Measurements from ENCODE around the gene PRDM11. TPM values are rescaled to one million over a fixed set of nuclear protein-coding genes. Genes with fewer than 3 reads are reported as not detected.

The PRDM11 gene
- total and polyA plus RNA-seq, 2 of the 4 experiments (the other 2 are of a cell fraction) = 2.2 to 2.7 TPM

- Histone ChIP-seq H3K14ac (replicated peaks; ENCODE audit: low read depth, low read length) (no peak overlapping the region), H3K4ac (ENCODE audit: low read depth, low read length) (no peak overlapping the region), H3K23ac (ENCODE audit: low read depth, low read length) (no peak overlapping the region), H4K8ac (ENCODE audit: low read depth in 2 of 2, low read length in 2 of 2) (no peak overlapping the region), H4K20me1 (ENCODE audit: insufficient read depth, low read length) (no peaks in the 10 kb centered on the region), H2BK15ac (ENCODE audit: low read depth, low read length) (no peak overlapping the region), H3K4me2 (ENCODE audit: low read depth, low read length) (no peak overlapping the region), H3K18ac (ENCODE audit: low read depth, low read length) (no peak overlapping the region), H4K91ac (ENCODE audit: insufficient read depth, low read depth, low read length) (no peak overlapping the region), H3K36me3 (ENCODE audit: control insufficient read depth, insufficient read depth, low read length) (no peaks in the 10 kb centered on the region), H2AK9ac (replicated peaks; ENCODE audit: low read depth, low read length, poor library complexity) (no peak overlapping the region), H2AK5ac (ENCODE audit: low read depth, low read length) (no peak overlapping the region), H3K56ac (ENCODE audit: extremely low read depth, insufficient read depth, low read length) (no peak overlapping the region), H3K9ac (ENCODE audit: low read depth, low read length) (no peak overlapping the region), H2BK20ac (ENCODE audit: low read depth, low read length) (no peak overlapping the region), H3K79me1 (ENCODE audit: low read depth in 1 of 2, low read length in 2 of 2) (no peaks in the 10 kb centered on the region), H3K9me3 (ENCODE audit: control insufficient read depth, insufficient read depth, low read length) (no peaks in the 10 kb centered on the region), H4K5ac (ENCODE audit: low read depth, low read length) (no peak overlapping the region), H3K4me3 (ENCODE audit: insufficient read depth, low read depth, low read length) (no peak overlapping the region), H2AFZ (replicated peaks; ENCODE audit: low read length, poor library complexity) (no peak overlapping the region), H2BK5ac (ENCODE audit: low read depth, low read length, poor library complexity, severe bottlenecking) (no peak overlapping the region), H3K4me1 (ENCODE audit: control insufficient read depth, insufficient read depth, low read length) (no peaks in the 10 kb centered on the region), H3K27me3 (ENCODE audit: control insufficient read depth, insufficient read depth, low read length) (peaks cover 20% of the 10 kb centered on the region), H2BK120ac (ENCODE audit: low read depth, low read length) (no peak overlapping the region), H3K9me1 (ENCODE audit: insufficient read depth, low read length) (no peaks in the 10 kb centered on the region), H3K27ac (ENCODE audit: insufficient read depth, low read length) (no peak overlapping the region)
- intact Hi-C loops (cut with micrococcal nuclease) (no loop called here), dilution Hi-C loops (cut with HindIII; ENCODE audit: low sequenced_read_pairs, unreplicated experiment) (no loop called here), in situ Hi-C loops (cut with MboI; ENCODE audit: low sequenced_read_pairs) (no loop called here)
- ATAC-seq (ENCODE audit: low read depth) = no peak
- CTCF ChIA-PET = no interaction called here
- TF ChIP-seq CTCF (conservative IDR thresholded peaks at IDR 0.05; ENCODE audit: low read depth, low read length) (no peak), CEBPB (IDR thresholded peaks at IDR 0.05; ENCODE audit: low read depth, low read length) (no peak), RAD21 (IDR thresholded peaks at IDR 0.05; ENCODE audit: low read length) (no peak), MAZ (IDR thresholded peaks at IDR 0.05; ENCODE audit: borderline replicate concordance, low read depth, low read length) (no peak), BHLHE40 (IDR thresholded peaks at IDR 0.05; ENCODE audit: low read depth, low read length) (no peak), RCOR1 (IDR thresholded peaks at IDR 0.05; ENCODE audit: insufficient replicate concordance, low read length) (no peak), POLR2A (IDR thresholded peaks at IDR 0.05; ENCODE audit: low read depth, low read length) (no peak), ELK1 (IDR thresholded peaks at IDR 0.05; ENCODE audit: borderline replicate concordance, low read depth, low read length) (no peak), MXI1 (IDR thresholded peaks at IDR 0.05; ENCODE audit: borderline replicate concordance, low read depth, low read length) (no peak), MAFK (IDR thresholded peaks at IDR 0.05; ENCODE audit: low read depth, low read length) (no peak), FOS (IDR thresholded peaks at IDR 0.05; ENCODE audit: low read depth, low read length) (no peak), NFE2L2 (IDR thresholded peaks at IDR 0.05; ENCODE audit: low read depth, low read length) (no peak), USF2 (IDR thresholded peaks at IDR 0.05; ENCODE audit: low read depth, low read length) (no peak), SMC3 (IDR thresholded peaks at IDR 0.05; ENCODE audit: low read depth, low read length) (no peak), RFX5 (IDR thresholded peaks at IDR 0.05; ENCODE audit: low read depth, low read length) (no peak), CHD1 (IDR thresholded peaks at IDR 0.05; ENCODE audit: low read depth, low read length) (no peak)
- BruUV-seq (replicated peaks) = no TSS peak
- POLR2A ChIA-PET (ENCODE audit: unreplicated experiment) = no interaction called here
- no peak for DNase-seq
Observed at GRCh38 chr11:45269678-45270077, 123.2 kb downstream of the PRDM11 start.
